Measurements from ENCODE around the gene TRAPPC8. TPM values are rescaled to one million over a fixed set of nuclear protein-coding genes. Genes with fewer than 3 reads are reported as not detected.
"Not testable (repeated sequence)": the region's sequence is repeated elsewhere in the genome, so short reads cannot be mapped to it uniquely, and the experiment has no call there.

The TRAPPC8 gene
- total RNA-seq, 4 donors from 2014 or later = 45.9 to 96.8 (median 61.8) TPM

DNA sequence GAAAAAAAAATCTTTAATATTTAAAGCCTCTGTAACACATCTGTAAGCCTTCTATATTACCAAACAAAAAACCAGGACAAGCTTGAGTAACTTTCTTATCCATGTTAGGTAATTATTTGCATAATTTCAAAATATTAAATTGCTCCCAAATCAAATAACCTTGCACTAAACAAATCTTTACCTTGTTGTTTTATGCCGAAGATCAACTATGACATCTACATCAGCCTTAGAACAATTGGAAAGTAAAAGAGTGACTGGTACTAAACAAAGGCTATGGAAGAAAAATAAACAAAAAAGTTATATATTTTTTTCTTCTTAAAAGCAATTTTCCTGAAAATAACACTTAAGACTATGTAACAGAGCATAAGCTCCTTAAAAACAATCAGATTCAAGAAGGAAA is 111.0 kb downstream of the TRAPPC8 start:
- no peaks in the 10 kb centered on the region for H3K4me1 ChIP-seq
- no peaks in the 10 kb centered on the region for H3K27me3 ChIP-seq
- DNase-seq = no peak
- H3K9me3 ChIP-seq = no peaks in the 10 kb centered on the region
- peaks cover 15 to 22% of the 10 kb centered on the region in 2 donors for H3K36me3 ChIP-seq
- intact Hi-C loops (cut with DNase I) = no loop called here
- TF ChIP-seq, protein P1, sequence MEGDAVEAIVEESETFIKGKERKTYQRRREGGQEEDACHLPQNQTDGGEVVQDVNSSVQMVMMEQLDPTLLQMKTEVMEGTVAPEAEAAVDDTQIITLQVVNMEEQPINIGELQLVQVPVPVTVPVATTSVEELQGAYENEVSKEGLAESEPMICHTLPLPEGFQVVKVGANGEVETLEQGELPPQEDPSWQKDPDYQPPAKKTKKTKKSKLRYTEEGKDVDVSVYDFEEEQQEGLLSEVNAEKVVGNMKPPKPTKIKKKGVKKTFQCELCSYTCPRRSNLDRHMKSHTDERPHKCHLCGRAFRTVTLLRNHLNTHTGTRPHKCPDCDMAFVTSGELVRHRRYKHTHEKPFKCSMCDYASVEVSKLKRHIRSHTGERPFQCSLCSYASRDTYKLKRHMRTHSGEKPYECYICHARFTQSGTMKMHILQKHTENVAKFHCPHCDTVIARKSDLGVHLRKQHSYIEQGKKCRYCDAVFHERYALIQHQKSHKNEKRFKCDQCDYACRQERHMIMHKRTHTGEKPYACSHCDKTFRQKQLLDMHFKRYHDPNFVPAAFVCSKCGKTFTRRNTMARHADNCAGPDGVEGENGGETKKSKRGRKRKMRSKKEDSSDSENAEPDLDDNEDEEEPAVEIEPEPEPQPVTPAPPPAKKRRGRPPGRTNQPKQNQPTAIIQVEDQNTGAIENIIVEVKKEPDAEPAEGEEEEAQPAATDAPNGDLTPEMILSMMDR (IDR thresholded peaks at IDR 0.05) = no peak
- TF ChIP-seq POLR2A (IDR thresholded peaks at IDR 0.05) = no peak
- no peak overlapping the region for H3K27ac ChIP-seq
- no peak overlapping the region for H3K4me3 ChIP-seq (replicated peaks in 1 of 3)
- WGBS, 2 donors = 96 to 97% methylated on average over 1 of the region's 1 CpG

DNA sequence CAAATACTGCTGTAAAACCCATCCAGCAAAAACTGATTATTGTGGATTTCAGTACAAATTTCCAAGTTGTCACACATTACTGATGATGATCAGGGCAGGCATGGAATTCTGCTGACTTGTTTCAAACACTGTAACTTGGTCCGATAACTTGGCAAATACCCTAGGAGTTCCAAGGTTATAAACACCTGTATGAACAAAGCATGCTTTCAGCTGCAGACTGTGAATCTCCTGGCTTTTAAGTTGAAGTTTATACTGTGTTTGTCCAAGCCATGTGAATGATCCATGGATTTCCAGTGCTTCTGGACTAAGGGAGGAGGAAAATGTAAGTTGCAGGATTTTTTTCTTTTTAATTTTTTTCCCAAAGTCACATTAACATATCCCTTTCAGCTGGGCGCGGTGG is 112.2 kb downstream of the TRAPPC8 start:
- no peak for DNase-seq
- intact Hi-C loops (cut with DNase I) = no loop called here
- no peaks in the 10 kb centered on the region for H3K4me1 ChIP-seq
- H3K27me3 ChIP-seq = no peaks in the 10 kb centered on the region
- 97 to 100% methylated on average over 3 of the region's 3 CpGs for WGBS, 2 donors
- no peaks in the 10 kb centered on the region for H3K9me3 ChIP-seq
- TF ChIP-seq, protein P1 (IDR thresholded peaks at IDR 0.05) = no peak
- no peak for TF ChIP-seq POLR2A (IDR thresholded peaks at IDR 0.05)
- peaks cover 8 to 13% of the 10 kb centered on the region in 2 donors for H3K36me3 ChIP-seq
- H3K4me3 ChIP-seq (replicated peaks in 1 of 3) = no peak overlapping the region
- H3K27ac ChIP-seq = no peak overlapping the region

DNA sequence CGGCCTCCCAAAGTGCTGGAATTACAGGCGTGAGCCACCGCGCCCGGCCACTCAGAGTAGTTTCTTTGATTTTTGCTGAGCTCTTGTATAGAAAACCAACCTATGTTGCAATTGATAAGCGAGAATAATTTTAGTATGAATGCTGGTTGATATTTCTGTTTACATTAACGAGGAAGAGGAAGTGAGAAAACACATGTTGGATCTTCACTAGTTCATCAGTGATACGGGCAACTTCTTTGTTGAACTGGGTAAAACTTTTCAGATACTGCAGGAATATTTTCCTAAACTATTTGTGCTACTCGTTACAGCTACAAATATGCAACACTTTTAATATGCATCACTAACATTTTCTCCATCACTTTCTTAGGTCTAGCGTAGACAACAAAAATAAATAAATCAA is 114.3 kb downstream of the TRAPPC8 start:
- no peak for DNase-seq
- no peak overlapping the region for H3K4me3 ChIP-seq (replicated peaks in 1 of 3)
- H3K9me3 ChIP-seq = no peaks in the 10 kb centered on the region
- no peaks in the 10 kb centered on the region for H3K27me3 ChIP-seq
- 96 to 98% methylated on average over 10 of the region's 10 CpGs for WGBS, 2 donors
- peaks cover 8% of the 10 kb centered on the region in 2 donors for H3K36me3 ChIP-seq
- H3K27ac ChIP-seq = no peak overlapping the region
- no peaks in the 10 kb centered on the region for H3K4me1 ChIP-seq
- intact Hi-C loops (cut with DNase I) = loop anchor here (10.0 kb wide), 1 partner anchor 274 kb away; no protein-coding TSS in a partner anchor
- no peak for TF ChIP-seq POLR2A (IDR thresholded peaks at IDR 0.05)
- TF ChIP-seq, protein P1 (IDR thresholded peaks at IDR 0.05) = no peak

DNA sequence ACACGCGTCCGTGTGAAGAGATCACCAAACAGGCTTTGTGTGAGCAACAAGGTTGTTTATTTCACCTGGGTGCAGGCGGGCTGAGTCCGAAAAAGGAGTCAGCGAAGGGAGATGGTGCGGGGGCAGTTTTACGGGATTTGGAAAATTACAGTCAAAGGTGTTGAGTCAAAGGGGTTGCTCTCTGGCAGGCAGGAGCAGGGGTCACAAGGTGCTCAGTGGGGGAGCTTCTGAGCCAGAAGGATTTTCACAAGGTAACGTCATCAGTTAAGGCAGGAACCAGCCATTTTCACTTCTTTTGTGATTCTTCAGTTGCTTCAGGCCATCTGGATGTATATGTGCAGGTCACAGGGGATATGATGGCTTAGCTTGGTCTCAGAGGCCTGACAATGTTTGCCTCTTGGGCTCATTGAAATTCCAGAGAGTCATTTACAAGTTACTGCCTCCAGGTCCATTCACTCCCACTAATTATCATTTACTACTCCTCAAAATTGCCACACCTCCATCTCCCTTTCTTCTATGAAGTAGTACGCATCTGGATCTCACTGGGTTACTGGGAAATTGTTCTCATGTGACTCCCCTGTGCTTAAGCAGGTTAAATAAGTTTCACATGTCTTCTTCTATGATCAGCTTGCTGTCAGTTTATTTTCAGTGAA is 116.1 kb downstream of the TRAPPC8 start:
- WGBS, 2 donors = 95% methylated on average over 10 of the region's 10 CpGs
- not testable (repeated sequence) for H3K9me3 ChIP-seq; H3K36me3 ChIP-seq; H3K27me3 ChIP-seq; H3K4me1 ChIP-seq; H3K27ac ChIP-seq; DNase-seq; H3K4me3 ChIP-seq (replicated peaks in 1 of 3)
- intact Hi-C loops (cut with DNase I) = loop anchor here (10.0 kb wide), 1 partner anchor 272 kb away; no protein-coding TSS in a partner anchor

DNA sequence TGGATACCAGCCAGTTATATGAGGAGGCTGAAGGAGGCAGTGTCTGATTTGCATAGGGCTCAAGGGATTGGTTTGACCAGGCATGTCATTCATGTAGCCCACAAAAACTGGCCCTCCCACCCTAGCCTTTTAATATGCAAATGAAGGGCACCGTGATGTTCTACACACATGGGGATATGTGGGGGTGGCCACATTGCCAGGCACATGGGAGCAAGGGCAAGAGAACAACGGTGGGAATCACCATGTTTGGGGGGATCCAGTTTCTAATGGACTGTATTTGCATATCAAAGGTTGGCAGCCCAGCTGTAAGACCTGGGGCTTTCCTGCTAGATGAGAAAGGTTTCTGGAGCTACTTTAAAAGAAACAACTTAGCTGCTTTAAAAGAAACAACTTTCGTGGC is 117.2 kb downstream of the TRAPPC8 start:
- 48 to 53% methylated on average over 3 of the region's 3 CpGs for WGBS, 2 donors
- H3K4me1 ChIP-seq = no peaks in the 10 kb centered on the region
- no peaks in the 10 kb centered on the region for H3K27me3 ChIP-seq
- DNase-seq = no peak
- TF ChIP-seq, protein P1 (IDR thresholded peaks at IDR 0.05) = no peak
- TF ChIP-seq POLR2A (IDR thresholded peaks at IDR 0.05) = no peak
- intact Hi-C loops (cut with DNase I) = loop anchor here (10.0 kb wide), 1 partner anchor 271 kb away; no protein-coding TSS in a partner anchor
- no peak overlapping the region for H3K4me3 ChIP-seq (replicated peaks in 1 of 3)
- no peaks in the 10 kb centered on the region for H3K9me3 ChIP-seq
- peaks cover 5 to 6% of the 10 kb centered on the region in 2 donors for H3K36me3 ChIP-seq
- H3K27ac ChIP-seq = no peak overlapping the region

Data from thyroid gland (tissue), 4 donors.